Mesendoderm (in vitro differentiated cells): ENCODE measurements around the gene CFAP97D2. TPM values are rescaled to one million over a fixed set of nuclear protein-coding genes. Genes with fewer than 3 reads are reported as not detected.

Experiments
- DNase-seq: peaks from one replicate; pipeline ENCODE4 v3.0.0; 2013
- H2AK5ac ChIP-seq: 2 replicates; pipeline ENCODE4 v1.6.1; 2013; ENCODE audit warnings: low read length, inconsistent platforms
- H2BK120ac ChIP-seq: 2 replicates; pipeline ENCODE4 v1.6.1; 2013; ENCODE audit warnings: low read depth, mild to moderate bottlenecking, low read length, moderate library complexity, mixed read lengths
- H2BK15ac ChIP-seq: replicated peaks from 2 replicates; pipeline ENCODE4 v1.6.1; 2013; ENCODE audit warnings: low read depth, mild to moderate bottlenecking, moderate library complexity
- H2BK5ac ChIP-seq: 2 replicates; pipeline ENCODE4 v1.6.1; 2013; ENCODE audit warnings: low read length, inconsistent platforms
- H3K18ac ChIP-seq: 2 replicates; pipeline ENCODE4 v1.6.1; 2013; ENCODE audit warnings: mild to moderate bottlenecking, low read length, mixed read lengths
- H3K23ac ChIP-seq: one replicate; pipeline ENCODE4 v1.6.1; 2013; ENCODE audit warnings: low read length
- H3K27ac ChIP-seq: 2 replicates; pipeline ENCODE4 v1.5.1; 2013; ENCODE audit warnings: low read depth, mild to moderate bottlenecking, inconsistent platforms, low read length, moderate library complexity
- H3K27me3 ChIP-seq: 2 replicates; pipeline ENCODE4 v1.6.1; 2013; ENCODE audit warnings: low read length, control low read depth, mild to moderate bottlenecking, inconsistent platforms; ENCODE audit not compliant: insufficient read depth, poor library complexity
- H3K36me3 ChIP-seq: 2 replicates; pipeline ENCODE4 v1.6.1; 2013; ENCODE audit warnings: low read length, inconsistent platforms; ENCODE audit not compliant: control insufficient read depth, insufficient read depth
- H3K4ac ChIP-seq: one replicate; pipeline ENCODE4 v1.6.1; 2013; ENCODE audit warnings: low read depth, mild to moderate bottlenecking, low read length, moderate library complexity
- H3K4me1 ChIP-seq: 2 replicates; pipeline ENCODE4 v1.6.1; 2013; ENCODE audit warnings: low read depth, low read length, inconsistent platforms; ENCODE audit not compliant: control insufficient read depth
- H3K4me2 ChIP-seq: 2 replicates; pipeline ENCODE4 v1.6.1; 2013; ENCODE audit warnings: low read length
- H3K4me3 ChIP-seq: 2 replicates; pipeline ENCODE4 v1.5.1; 2013; ENCODE audit warnings: mild to moderate bottlenecking, low read length
- H3K56ac ChIP-seq: one replicate; pipeline ENCODE4 v1.6.1; 2013; ENCODE audit warnings: low read length
- H3K79me1 ChIP-seq: 2 replicates; pipeline ENCODE4 v1.6.1; 2013; ENCODE audit warnings: low read length, inconsistent platforms
- H3K79me2 ChIP-seq: 2 replicates; pipeline ENCODE4 v1.6.1; 2013; ENCODE audit warnings: mild to moderate bottlenecking, low read length; ENCODE audit not compliant: control insufficient read depth, insufficient read depth
- H3K9ac ChIP-seq: 2 replicates; pipeline ENCODE4 v1.6.1; 2013; ENCODE audit warnings: low read length, inconsistent platforms
- H4K5ac ChIP-seq: one replicate; pipeline ENCODE4 v1.6.1; 2013; ENCODE audit warnings: low read length
- H4K8ac ChIP-seq: one replicate; pipeline ENCODE4 v1.6.1; 2013; ENCODE audit warnings: low read depth, mild to moderate bottlenecking, control low read depth, low read length, moderate library complexity
- WGBS: extraction: QIAGEN DNeasy Blood & Tissue Kit; methylation state at CpG from one replicate; pipeline ENCODE4 v1.1.7; 2013; ENCODE audit warnings: low lambda C conversion rate, missing lambda C conversion rate; ENCODE audit not compliant: insufficient coverage; ENCODE audit errors: extremely low coverage; 5-methylcytosine and 5-hydroxymethylcytosine counted together
- polyA plus RNA-seq, 2 experiments: library from polyadenylated mRNA; stranded (reverse); fragments of 200-250 nt; gene quantifications; one replicate each; pipeline ENCODE4 v1.2.3, GENCODE V29; 2013

CFAP97D2 gene
- not detected for polyA plus RNA-seq (2013, experiment 1 of 2)
- polyA plus RNA-seq (2013, experiment 2 of 2), result not detected

GRCh38 chr13:114179087-114179658 is at the start of gene CFAP97D2:
Gene CFAP97D2 (plus strand): TSS chr13:114179257. CDS start chr13:114179331, 74 bp downstream.
- no peak within 1 kb of the TSS for H3K4ac ChIP-seq
- H3K36me3 ChIP-seq, result no peaks in the 10 kb centered on the region
- DNase-seq, result peak; percentile 46
- no peak within 1 kb of the TSS for H3K4me3 ChIP-seq
- no peak within 1 kb of the TSS for H3K56ac ChIP-seq
- H4K5ac ChIP-seq, result no peak within 1 kb of the TSS
- H3K9ac ChIP-seq, result no peak within 1 kb of the TSS
- no peaks in the 10 kb centered on the region for H3K4me1 ChIP-seq
- H4K8ac ChIP-seq, result no peak within 1 kb of the TSS
- no peak within 1 kb of the TSS for H3K4me2 ChIP-seq
- H3K23ac ChIP-seq, result no peak within 1 kb of the TSS
- no peaks in the 10 kb centered on the region for H3K79me1 ChIP-seq
- no CpG with 5 or more reads among the region's 13 CpGs for WGBS
- no peak within 1 kb of the TSS for H2BK15ac ChIP-seq
- H2AK5ac ChIP-seq, result no peak within 1 kb of the TSS
- no peak within 1 kb of the TSS for H2BK5ac ChIP-seq
- no peak within 1 kb of the TSS for H2BK120ac ChIP-seq
- no peak within 1 kb of the TSS for H3K18ac ChIP-seq
- H3K27me3 ChIP-seq, result no peaks in the 10 kb centered on the region
- H3K79me2 ChIP-seq, result no peaks in the 10 kb centered on the region
- H3K27ac ChIP-seq, result no peak within 1 kb of the TSS

GRCh38 chr13:114129649-114130062 is 49.4 kb upstream of the CFAP97D2 start:
- peaks cover 10% of the 10 kb centered on the region for H3K4me1 ChIP-seq
- H2AK5ac ChIP-seq, result no peak overlapping the region
- H2BK15ac ChIP-seq, result no peak overlapping the region
- WGBS, result no CpG with 5 or more reads among the region's 9 CpGs
- DNase-seq, result no peak
- H2BK120ac ChIP-seq, result no peak overlapping the region
- no peak overlapping the region for H3K23ac ChIP-seq
- H3K27me3 ChIP-seq, result no peaks in the 10 kb centered on the region
- H3K4me3 ChIP-seq, result no peak overlapping the region
- H3K79me1 ChIP-seq, result peaks cover 28% of the 10 kb centered on the region
- no peak overlapping the region for H2BK5ac ChIP-seq
- no peak overlapping the region for H3K27ac ChIP-seq
- H4K8ac ChIP-seq, result no peak overlapping the region
- H3K4me2 ChIP-seq, result no peak overlapping the region
- peak overlapping the region; percentile 4 for H3K18ac ChIP-seq
- H3K36me3 ChIP-seq, result no peaks in the 10 kb centered on the region
- H3K4ac ChIP-seq, result no peak overlapping the region
- no peak overlapping the region for H4K5ac ChIP-seq
- H3K9ac ChIP-seq, result no peak overlapping the region
- H3K79me2 ChIP-seq, result peaks cover 45% of the 10 kb centered on the region
- no peak overlapping the region for H3K56ac ChIP-seq

GRCh38 chr13:114130131-114130836 is 48.8 kb upstream of the CFAP97D2 start:
- Histone ChIP-seq H2BK120ac (no peak overlapping the region), H3K18ac (peak overlapping the region; percentile 40), H3K27me3 (no peaks in the 10 kb centered on the region), H3K23ac (peak overlapping the region; percentile 83), H3K56ac (peak overlapping the region; percentile 77), H4K5ac (no peak overlapping the region), H4K8ac (no peak overlapping the region), H3K4me3 (no peak overlapping the region), H3K4me2 (peak overlapping the region; percentile 99), H3K27ac (peak overlapping the region; percentile 72), H3K4me1 (peaks cover 10% of the 10 kb centered on the region), H3K79me1 (peaks cover 24% of the 10 kb centered on the region), H3K4ac (no peak overlapping the region), H2BK15ac (no peak overlapping the region), H3K79me2 (peaks cover 40% of the 10 kb centered on the region), H2AK5ac (no peak overlapping the region), H2BK5ac (peak overlapping the region; percentile 23), H3K36me3 (no peaks in the 10 kb centered on the region), H3K9ac (peak overlapping the region; percentile 67)
- no CpG with 5 or more reads among the region's 18 CpGs for WGBS
- DNase-seq, result no peak

DNA sequence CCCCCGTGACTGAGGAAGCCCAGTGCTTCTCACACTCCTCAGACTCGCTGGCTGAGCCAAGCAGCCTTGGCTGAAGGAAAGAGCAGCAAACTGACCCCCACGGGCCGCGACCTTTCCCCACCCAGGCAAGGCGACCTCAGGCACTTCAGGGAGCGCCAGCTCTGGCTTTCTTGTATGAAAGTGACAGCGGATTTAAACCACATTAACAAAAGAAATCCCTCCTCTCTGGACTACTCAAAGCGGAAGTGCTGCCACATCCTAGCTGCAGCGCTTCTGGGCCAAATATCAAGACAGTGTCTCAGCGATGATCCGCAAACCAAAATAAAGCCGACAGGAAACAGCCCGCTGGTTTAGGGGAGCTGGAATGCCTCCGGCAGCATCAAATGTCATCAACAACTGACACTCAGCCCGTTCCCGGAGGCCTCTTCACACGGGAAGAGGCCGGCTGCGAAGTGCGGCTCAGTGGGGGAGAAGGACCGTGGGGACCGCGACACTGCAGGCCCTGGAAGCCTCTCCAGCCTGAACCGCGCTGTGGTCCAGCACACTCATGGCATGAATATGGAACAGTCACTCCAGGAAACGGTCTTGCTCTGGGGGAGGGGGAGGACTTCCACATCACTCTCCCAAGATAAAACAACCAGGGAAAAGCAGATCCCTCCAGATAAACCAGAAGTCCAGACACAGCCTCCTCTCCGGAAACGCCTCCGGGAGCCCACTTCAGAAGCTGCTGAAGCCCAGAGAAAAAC is 48.0 kb upstream of the CFAP97D2 start:
- Histone ChIP-seq H3K36me3 (no peaks in the 10 kb centered on the region), H3K79me1 (peaks cover 23% of the 10 kb centered on the region), H3K27me3 (no peaks in the 10 kb centered on the region), H3K4ac (no peak overlapping the region), H3K4me3 (peak overlapping the region; percentile 45), H3K79me2 (peaks cover 36% of the 10 kb centered on the region), H3K23ac (peak overlapping the region; percentile 83), H3K56ac (peak overlapping the region; percentile 93), H4K5ac (no peak overlapping the region), H2BK15ac (no peak overlapping the region), H3K9ac (peak overlapping the region; percentile 87), H2BK120ac (no peak overlapping the region), H2AK5ac (no peak overlapping the region), H3K18ac (peak overlapping the region; percentile 40), H3K4me1 (peaks cover 10% of the 10 kb centered on the region), H3K4me2 (peak overlapping the region; percentile 99), H2BK5ac (peak overlapping the region; percentile 23), H3K27ac (peak overlapping the region; percentile 72), H4K8ac (no peak overlapping the region)
- DNase-seq, result peak; percentile 90
- WGBS, result no CpG with 5 or more reads among the region's 30 CpGs

GRCh38 chr13:114131583-114132418 is 47.3 kb upstream of the CFAP97D2 start:
- H2BK5ac ChIP-seq, result no peak overlapping the region
- H3K4me1 ChIP-seq, result peaks cover 10% of the 10 kb centered on the region
- H3K79me1 ChIP-seq, result peaks cover 19% of the 10 kb centered on the region
- peak overlapping the region; percentile 24 for H3K18ac ChIP-seq
- H2BK15ac ChIP-seq, result no peak overlapping the region
- no peak overlapping the region for H3K4ac ChIP-seq
- peak overlapping the region; percentile 87 for H3K9ac ChIP-seq
- H2BK120ac ChIP-seq, result peak overlapping the region; percentile 16
- H4K5ac ChIP-seq, result no peak overlapping the region
- H3K27me3 ChIP-seq, result no peaks in the 10 kb centered on the region
- H4K8ac ChIP-seq, result no peak overlapping the region
- no peak overlapping the region for H2AK5ac ChIP-seq
- WGBS, result no CpG with 5 or more reads among the region's 95 CpGs
- peak overlapping the region; percentile 99 for H3K4me2 ChIP-seq
- peak overlapping the region; percentile 9 for H3K27ac ChIP-seq
- H3K79me2 ChIP-seq, result peaks cover 30% of the 10 kb centered on the region
- no peaks in the 10 kb centered on the region for H3K36me3 ChIP-seq
- H3K56ac ChIP-seq, result peak overlapping the region; percentile 93
- peak overlapping the region; percentile 63 for H3K4me3 ChIP-seq
- DNase-seq, result peak; percentile 35
- peak overlapping the region; percentile 85 for H3K23ac ChIP-seq
